ENCODE data around the gene PLXNC1. TPM values are rescaled to one million over a fixed set of nuclear protein-coding genes. Genes with fewer than 3 reads are reported as not detected.

The PLXNC1 gene
- total and polyA plus RNA-seq, 2 donors (not counting 1 experiment from before 2014, with no cell fraction given): 9.7 to 33.6 TPM

- TF ChIP-seq CTCF (IDR thresholded peaks at IDR 0.05) (no peak), EZH2 (IDR thresholded peaks at IDR 0.05; ENCODE audit: borderline replicate concordance, insufficient read depth, low read depth, low read length, poor library complexity, severe bottlenecking) (no peak)
- H3K9me3 ChIP-seq (ENCODE audit: control extremely low read depth in 1 of 3, control insufficient read depth in 2 of 3, insufficient read depth in 1 of 3, low read length in 2 of 3): no peaks in the 10 kb centered on the region
- peak overlapping the region in 1 of 5 experiments; percentile 25 for H3K4me3 ChIP-seq (ENCODE audit: control extremely low read depth in 1 of 5, extremely low read depth in 1 of 5, insufficient read depth in 1 of 5, low read depth in 2 of 5, low read length in 4 of 5)
- H3K27me3 ChIP-seq (replicated peaks in 1 of 4; ENCODE audit: control extremely low read depth in 1 of 4, control insufficient read depth in 3 of 4, insufficient read depth in 4 of 4, low read length in 3 of 4): no peaks in the 10 kb centered on the region
- intact Hi-C loops (cut with micrococcal nuclease): no loop called here
- DNase-seq (no peak), ATAC-seq (ENCODE audit: low read depth) (no peak)
- H3K4me3 Mint-ChIP-seq: peak overlapping the region; percentile 81
- WGBS (ENCODE audit: insufficient coverage): 96% methylated on average over 4 of the region's 7 CpGs
- H3K9me3 Mint-ChIP-seq (ENCODE audit: insufficient read depth): no peaks in the 10 kb centered on the region
- H3K36me3 ChIP-seq (replicated peaks in 1 of 2; ENCODE audit: control extremely low read depth in 1 of 2, control insufficient read depth in 1 of 2, extremely low read depth in 1 of 2, insufficient read depth in 2 of 2, low read length in 1 of 2): peaks cover 0 to 18% of the 10 kb centered on the region in 2 experiments
- H3K27ac ChIP-seq (ENCODE audit: low read length in 2 of 2): peak overlapping the region; percentile 45 to 85
- peak overlapping the region; percentile 55 for H3K4me2 ChIP-seq (replicated peaks; ENCODE audit: low read depth, low read length, poor library complexity, severe bottlenecking)
- no peak overlapping the region for H2AFZ ChIP-seq (ENCODE audit: insufficient read depth, low read depth, low read length, poor library complexity, severe bottlenecking)
- CTCF ChIA-PET: interaction anchor here (0.6 to 1.7 kb wide), 5 partner anchors 18 to 105 kb away, joined by 3 to 5 read pairs (median 4); no protein-coding TSS in a partner anchor
- H3K27me3 Mint-ChIP-seq: no peaks in the 10 kb centered on the region
- no peak overlapping the region for H3K9ac ChIP-seq (ENCODE audit: low read length)
- peak overlapping the region; percentile 79 for H3K27ac Mint-ChIP-seq
- peaks cover 48% of the 10 kb centered on the region for H3K4me1 Mint-ChIP-seq
- peaks cover 52 to 53% of the 10 kb centered on the region in 2 donors for H3K4me1 ChIP-seq (ENCODE audit: control insufficient read depth in 2 of 2, insufficient read depth in 2 of 2, low read length in 2 of 2)
- POLR2A ChIA-PET: interaction anchor here (0.6 kb wide), 1 partner anchor 24 kb away, joined by 6 read pairs; no protein-coding TSS in a partner anchor
- no peaks in the 10 kb centered on the region for H4K20me1 ChIP-seq (ENCODE audit: control insufficient read depth, insufficient read depth, low read length, poor library complexity, severe bottlenecking)
- H3K79me2 ChIP-seq (ENCODE audit: control insufficient read depth, insufficient read depth, low read length): peaks cover 21% of the 10 kb centered on the region
Observed at GRCh38 chr12:94239332-94239993, 91.1 kb downstream of the PLXNC1 start.

- no CpG with 5 or more reads among the region's 1 CpG for WGBS (ENCODE audit: insufficient coverage)
- CTCF ChIA-PET: interaction anchor here (1.1 to 1.7 kb wide), 3 partner anchors 15 to 106 kb away, joined by 3 to 5 read pairs (median 4); no protein-coding TSS in a partner anchor
- H3K79me2 ChIP-seq (ENCODE audit: control insufficient read depth, insufficient read depth, low read length): peaks cover 21% of the 10 kb centered on the region
- H3K9ac ChIP-seq (ENCODE audit: low read length): no peak overlapping the region
- no peaks in the 10 kb centered on the region for H3K9me3 ChIP-seq (ENCODE audit: control extremely low read depth in 1 of 3, control insufficient read depth in 2 of 3, insufficient read depth in 1 of 3, low read length in 2 of 3)
- peak; percentile 93 for ATAC-seq (ENCODE audit: low read depth)
- H3K4me3 ChIP-seq (ENCODE audit: control extremely low read depth in 1 of 5, extremely low read depth in 1 of 5, insufficient read depth in 1 of 5, low read depth in 2 of 5, low read length in 4 of 5): peak overlapping the region in 1 of 5 experiments; percentile 25
- H2AFZ ChIP-seq (ENCODE audit: insufficient read depth, low read depth, low read length, poor library complexity, severe bottlenecking): no peak overlapping the region
- H3K4me1 Mint-ChIP-seq: peaks cover 55% of the 10 kb centered on the region
- intact Hi-C loops (cut with micrococcal nuclease): loop anchor here (1.0 to 5.0 kb wide), 6 partner anchors 17 to 91 kb away; no protein-coding TSS in a partner anchor
- peak; percentile 87 for DNase-seq
- H3K4me3 Mint-ChIP-seq: peak overlapping the region; percentile 81
- peaks cover 58% of the 10 kb centered on the region in 2 donors for H3K4me1 ChIP-seq (ENCODE audit: control insufficient read depth in 2 of 2, insufficient read depth in 2 of 2, low read length in 2 of 2)
- H3K27ac Mint-ChIP-seq: peak overlapping the region; percentile 79
- no peaks in the 10 kb centered on the region for H3K27me3 ChIP-seq (replicated peaks in 1 of 4; ENCODE audit: control extremely low read depth in 1 of 4, control insufficient read depth in 3 of 4, insufficient read depth in 4 of 4, low read length in 3 of 4)
- H3K9me3 Mint-ChIP-seq (ENCODE audit: insufficient read depth): no peaks in the 10 kb centered on the region
- H3K36me3 ChIP-seq (replicated peaks in 1 of 2; ENCODE audit: control extremely low read depth in 1 of 2, control insufficient read depth in 1 of 2, extremely low read depth in 1 of 2, insufficient read depth in 2 of 2, low read length in 1 of 2): peaks cover 0 to 18% of the 10 kb centered on the region in 2 experiments
- no peaks in the 10 kb centered on the region for H3K27me3 Mint-ChIP-seq
- H4K20me1 ChIP-seq (ENCODE audit: control insufficient read depth, insufficient read depth, low read length, poor library complexity, severe bottlenecking): no peaks in the 10 kb centered on the region
- no peak for TF ChIP-seq EZH2 (IDR thresholded peaks at IDR 0.05; ENCODE audit: borderline replicate concordance, insufficient read depth, low read depth, low read length, poor library complexity, severe bottlenecking)
- TF ChIP-seq CTCF (IDR thresholded peaks at IDR 0.05): no peak
- POLR2A ChIA-PET: interaction anchor here (0.6 kb wide), 1 partner anchor 23 kb away, joined by 6 read pairs; no protein-coding TSS in a partner anchor
- peak overlapping the region; percentile 63 to 85 for H3K27ac ChIP-seq (ENCODE audit: low read length in 2 of 2)
- peak overlapping the region; percentile 55 for H3K4me2 ChIP-seq (replicated peaks; ENCODE audit: low read depth, low read length, poor library complexity, severe bottlenecking)
Observed at GRCh38 chr12:94240171-94240570, 91.8 kb downstream of the PLXNC1 start.

All from B cell (primary cell).